Natural killer cell treated with Interleukin-12 subunit alpha and Interleukin-12 subunit beta and Interleukin-15 and Interleukin-18, amount 100 ng/mL, for 72 hours (primary cell): Measurements from ENCODE around the gene TUBB4A. TPM values are rescaled to one million over a fixed set of nuclear protein-coding genes. Genes with fewer than 3 reads are reported as not detected.
"Not testable (repeated sequence)": the region's sequence is repeated elsewhere in the genome, so short reads cannot be mapped to it uniquely, and the experiment has no call there.

ENCODE experiments used
- ATAC-seq, 2 donors: fragments of 150-1000 bp; cut with Tn5 transposase in 1 of 2; sonication (Bioruptor Pico), chemical (Tn5 transposase) in 1 of 2; 2 replicates each; pipeline ENCODE4 v1.10.0; 2021
- DNase-seq: peaks from one replicate; pipeline ENCODE4 v3.0.0; 2022; ENCODE audit warnings: low spot score
- H3K27ac Mint-ChIP-seq, 2 donors: 1 replicate in 1 of 2; 2 replicates in 1 of 2; pipeline ENCODE4 v1.8.0; 2022; ENCODE audit warnings: mixed read lengths in 2 of 2, mild to moderate bottlenecking in 1 of 2, moderate library complexity in 1 of 2
- H3K27me3 Mint-ChIP-seq, 2 donors: 1 replicate in 1 of 2; 2 replicates in 1 of 2; pipeline ENCODE4 v1.8.0; 2022; ENCODE audit warnings: mixed read lengths in 2 of 2
- H3K36me3 Mint-ChIP-seq: one replicate; pipeline ENCODE4 v1.8.0; 2022; ENCODE audit warnings: mixed read lengths
- H3K4me1 Mint-ChIP-seq, 2 donors: 1 replicate in 1 of 2; 2 replicates in 1 of 2; pipeline ENCODE4 v1.8.0; 2022; ENCODE audit warnings: low read depth in 2 of 2, mixed read lengths in 2 of 2, mild to moderate bottlenecking in 1 of 2
- H3K4me3 Mint-ChIP-seq: one replicate; pipeline ENCODE4 v1.8.0; 2022; ENCODE audit warnings: mixed read lengths
- H3K9me3 Mint-ChIP-seq: 2 replicates; pipeline ENCODE4 v1.8.0; 2022; ENCODE audit warnings: mixed read lengths
- total RNA-seq, 2 donors: library from RNA; stranded (reverse); gene quantifications; one replicate each; pipeline ENCODE4 v1.2.3, GENCODE V29; 2022

TUBB4A gene
- 1 to 10 TPM; 1.4 to 3.2 TPM for total RNA-seq

- Mint-ChIP-seq H3K9me3 (no peaks in the 10 kb centered on the region), H3K27ac (no peak within 1 kb of the TSS), H3K36me3 (no peaks in the 10 kb centered on the region), H3K27me3 (peaks cover 0 to 5% of the 10 kb centered on the region in 2 donors), H3K4me1 (peaks cover 4 to 11% of the 10 kb centered on the region in 2 donors), H3K4me3 (peak within 1 kb of the TSS; percentile 45)
- DNase-seq, result no peak
- peak; percentile 72 to 74 for ATAC-seq
These were observed at the start of gene TUBB4A for GRCh38 chr19:6501740-6502648. TUBB4A (minus strand) TSS chr19:6502309; CDS start chr19:6502212, 97 bp downstream.

GRCh38 chr19:6551091-6551490 is 49.0 kb upstream of the TUBB4A start:
- Mint-ChIP-seq H3K9me3 (no peaks in the 10 kb centered on the region), H3K36me3 (no peaks in the 10 kb centered on the region), H3K27me3 (no peaks in the 10 kb centered on the region)

GRCh38 chr19:6550679-6551078 is 48.6 kb upstream of the TUBB4A start:
- not testable (repeated sequence) for ATAC-seq, H3K36me3 Mint-ChIP-seq, H3K27ac Mint-ChIP-seq, H3K4me3 Mint-ChIP-seq, DNase-seq, H3K9me3 Mint-ChIP-seq, H3K27me3 Mint-ChIP-seq
- H3K4me1 Mint-ChIP-seq, result peaks cover 13 to 24% of the 10 kb centered on the region in 2 donors

More at GRCh38 chr19:6551091-6551490, 49.0 kb upstream of the TUBB4A start:
- Mint-ChIP-seq H3K27ac (no peak overlapping the region), H3K4me3 (no peak overlapping the region), H3K4me1 (peaks cover 13 to 24% of the 10 kb centered on the region in 2 donors)
- DNase-seq (no peak), ATAC-seq (no peak)

GRCh38 chr19:6543866-6544347 is 41.8 kb upstream of the TUBB4A start:
- Mint-ChIP-seq H3K9me3 (no peaks in the 10 kb centered on the region), H3K4me3 (peak overlapping the region; percentile 16), H3K36me3 (no peaks in the 10 kb centered on the region), H3K27ac (peak overlapping the region in 1 of 2 donors; percentile 65), H3K4me1 (peaks cover 13 to 27% of the 10 kb centered on the region in 2 donors), H3K27me3 (no peaks in the 10 kb centered on the region)
- peak; percentile 72 for DNase-seq
- peak; percentile 72 to 73 for ATAC-seq

GRCh38 chr19:6540918-6541689 is 39.0 kb upstream of the TUBB4A start:
- Mint-ChIP-seq H3K36me3 (no peaks in the 10 kb centered on the region), H3K4me1 (peaks cover 11 to 26% of the 10 kb centered on the region in 2 donors), H3K27me3 (no peaks in the 10 kb centered on the region), H3K4me3 (no peak overlapping the region), H3K27ac (peak overlapping the region in 1 of 2 donors; percentile 83), H3K9me3 (no peaks in the 10 kb centered on the region)
- ATAC-seq (peak; percentile 25 to 41), DNase-seq (no peak)

- Mint-ChIP-seq H3K4me1 (peaks cover 19 to 32% of the 10 kb centered on the region in 2 donors), H3K9me3 (no peaks in the 10 kb centered on the region), H3K27ac (no peak overlapping the region), H3K4me3 (no peak overlapping the region), H3K27me3 (no peaks in the 10 kb centered on the region), H3K36me3 (no peaks in the 10 kb centered on the region)
- ATAC-seq (no peak), DNase-seq (no peak)
These were observed 37.4 kb upstream of the TUBB4A start for GRCh38 chr19:6539514-6539913.

- DNase-seq, result no peak
- Mint-ChIP-seq H3K27ac (peak overlapping the region; percentile 51 to 58), H3K4me1 (peaks cover 31 to 33% of the 10 kb centered on the region in 2 donors), H3K9me3 (no peaks in the 10 kb centered on the region), H3K27me3 (peaks cover 12 to 17% of the 10 kb centered on the region in 2 donors), H3K36me3 (no peaks in the 10 kb centered on the region), H3K4me3 (no peak overlapping the region)
- no peak for ATAC-seq
These were observed 33.5 kb upstream of the TUBB4A start for GRCh38 chr19:6535558-6536137.

- Mint-ChIP-seq H3K27ac (no peak overlapping the region), H3K4me1 (peaks cover 42 to 44% of the 10 kb centered on the region in 2 donors), H3K4me3 (no peak overlapping the region), H3K9me3 (no peaks in the 10 kb centered on the region), H3K27me3 (peaks cover 23 to 28% of the 10 kb centered on the region in 2 donors), H3K36me3 (no peaks in the 10 kb centered on the region)
- DNase-seq (no peak), ATAC-seq (no peak)
These were observed 32.5 kb upstream of the TUBB4A start for GRCh38 chr19:6534451-6535093.

- no peak overlapping the region for H3K4me3 Mint-ChIP-seq
- H3K27ac Mint-ChIP-seq, result no peak overlapping the region
- no peaks in the 10 kb centered on the region for H3K36me3 Mint-ChIP-seq
- no peak for DNase-seq
- no peaks in the 10 kb centered on the region for H3K9me3 Mint-ChIP-seq
- H3K4me1 Mint-ChIP-seq, result peaks cover 47% of the 10 kb centered on the region in 2 donors
- no peak for ATAC-seq
- H3K27me3 Mint-ChIP-seq, result peaks cover 27 to 34% of the 10 kb centered on the region in 2 donors
These were observed 31.8 kb upstream of the TUBB4A start for GRCh38 chr19:6533746-6534418.

- H3K9me3 Mint-ChIP-seq, result no peaks in the 10 kb centered on the region
- H3K4me1 Mint-ChIP-seq, result peaks cover 47% of the 10 kb centered on the region in 2 donors
- H3K4me3 Mint-ChIP-seq, result peak overlapping the region; percentile 67
- no peak overlapping the region for H3K27ac Mint-ChIP-seq
- ATAC-seq, result no peak
- H3K36me3 Mint-ChIP-seq, result no peaks in the 10 kb centered on the region
- H3K27me3 Mint-ChIP-seq, result peaks cover 27 to 34% of the 10 kb centered on the region in 2 donors
- no peak for DNase-seq
These were observed 30.9 kb upstream of the TUBB4A start for GRCh38 chr19:6533000-6533328.

- ATAC-seq (no peak), DNase-seq (no peak)
- H3K36me3 Mint-ChIP-seq, result no peaks in the 10 kb centered on the region
- H3K4me3 Mint-ChIP-seq, result peak overlapping the region; percentile 67
- H3K4me1 Mint-ChIP-seq, result peaks cover 47% of the 10 kb centered on the region in 2 donors
- H3K27me3 Mint-ChIP-seq, result peaks cover 27 to 34% of the 10 kb centered on the region in 2 donors
- H3K9me3 Mint-ChIP-seq, result no peaks in the 10 kb centered on the region
- H3K27ac Mint-ChIP-seq, result peak overlapping the region in 1 of 2 donors; percentile 0
These were observed 30.3 kb upstream of the TUBB4A start for GRCh38 chr19:6532244-6532999.

- no peak for DNase-seq
- peak overlapping the region in 1 of 2 donors; percentile 0 for H3K27ac Mint-ChIP-seq
- H3K36me3 Mint-ChIP-seq, result no peaks in the 10 kb centered on the region
- ATAC-seq, result no peak
- no peaks in the 10 kb centered on the region for H3K9me3 Mint-ChIP-seq
- peak overlapping the region; percentile 67 for H3K4me3 Mint-ChIP-seq
- H3K4me1 Mint-ChIP-seq, result peaks cover 45 to 47% of the 10 kb centered on the region in 2 donors
- H3K27me3 Mint-ChIP-seq, result peaks cover 27 to 34% of the 10 kb centered on the region in 2 donors
These were observed 29.8 kb upstream of the TUBB4A start for GRCh38 chr19:6531956-6532243.
